GM12801 (cell line): ENCODE results near the gene APBA2.

Experiments used
- CTCF ChIP-seq: IDR thresholded peaks from one replicate; pipeline ENCODE4 v1.5.1; 2011; ENCODE audit warnings: control low read depth; ENCODE audit not compliant: insufficient read length; ENCODE audit errors: extremely low read depth

The APBA2 gene

GRCh38 chr15:29125382-29126207 lies 239.8 kb downstream of the APBA2 start:
- TF ChIP-seq CTCF = no peak

GRCh38 chr15:29126208-29126536 lies 240.4 kb downstream of the APBA2 start:
- TF ChIP-seq CTCF = no peak

GRCh38 chr15:29126821-29127461 lies 241.2 kb downstream of the APBA2 start:
- no peak for TF ChIP-seq CTCF

- no peak for TF ChIP-seq CTCF
Observed at GRCh38 chr15:29127506-29128430, 242.0 kb downstream of the APBA2 start.

GRCh38 chr15:29128671-29129070 lies 242.9 kb downstream of the APBA2 start:
- TF ChIP-seq CTCF = no peak

GRCh38 chr15:29129221-29129620 lies 243.4 kb downstream of the APBA2 start:
- no peak for TF ChIP-seq CTCF

GRCh38 chr15:29129926-29130325 lies 244.2 kb downstream of the APBA2 start:
- TF ChIP-seq CTCF = no peak
